Fibroblast of lung (primary cell): ENCODE results near the gene KSR2.

Experiments used
- CTCF ChIP-seq, 2 donors: IDR thresholded peaks in 1 of 2; conservative IDR thresholded peaks in 1 of 2; 1 replicate in 1 of 2; 2 replicates in 1 of 2; pipeline ENCODE4 v1.5.1; 2011 to 2012; ENCODE audit warnings: low read length in 2 of 2, control low read depth in 1 of 2, inconsistent platforms in 1 of 2, low read depth in 1 of 2, mild to moderate bottlenecking in 1 of 2
- EZH2 ChIP-seq: IDR thresholded peaks from 2 replicates; pipeline ENCODE4 v1.5.1; 2012; ENCODE audit warnings: low read length, control low read depth, mild to moderate bottlenecking; ENCODE audit errors: missing control alignments

GRCh38 chr12:117844114-117844830 is 124.5 kb downstream of the KSR2 start:
- no peak for TF ChIP-seq CTCF (conservative IDR thresholded peaks at IDR 0.05 in 1 of 2, IDR thresholded peaks at IDR 0.05 in 1 of 2; ENCODE audit: low read depth in 1 of 2, low read length in 2 of 2)
- TF ChIP-seq EZH2, result no peak
